Measurements from ENCODE around the gene EVX2. TPM values are rescaled to one million over a fixed set of nuclear protein-coding genes. Genes with fewer than 3 reads are reported as not detected.

The EVX2 gene
- polyA plus RNA-seq, 1 experiment = not detected

DNA sequence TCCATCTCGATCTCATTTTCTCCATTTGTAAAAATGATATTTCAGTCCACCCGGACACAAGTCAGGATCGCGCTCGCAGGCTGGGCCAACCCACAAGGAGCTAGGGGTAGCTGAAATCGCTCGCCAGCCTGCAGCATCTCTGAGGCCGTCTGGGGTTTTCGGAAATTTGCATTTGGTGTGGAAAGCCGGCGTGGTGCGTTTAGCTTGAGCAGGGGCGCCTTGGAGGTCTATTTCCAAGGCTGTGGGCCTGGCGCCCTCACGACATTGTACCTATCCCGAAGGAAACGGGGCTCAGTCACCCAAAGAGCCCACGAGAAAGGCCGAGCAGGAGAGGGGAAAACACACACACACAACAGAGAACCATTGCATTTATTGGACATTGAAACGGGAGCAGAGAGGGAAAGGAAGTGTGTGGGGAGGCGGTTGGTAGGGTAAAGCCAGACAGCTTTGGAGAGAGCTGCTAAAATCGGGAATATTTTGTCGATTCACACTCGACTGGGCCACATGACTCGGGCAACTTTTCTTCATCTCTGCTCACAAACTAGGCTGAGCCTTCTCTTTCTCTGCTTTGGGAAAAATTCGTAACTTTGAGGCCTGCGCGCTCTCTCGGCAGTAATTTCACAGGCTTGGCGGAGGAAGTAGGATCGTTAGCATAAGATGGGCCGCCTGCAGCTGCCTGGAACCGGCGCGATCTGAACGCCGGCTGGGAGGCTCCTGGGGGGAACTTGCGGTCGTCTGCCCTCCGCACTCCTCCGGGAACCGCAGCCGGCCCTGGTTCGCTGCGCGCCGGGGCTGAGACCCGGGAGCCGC is 44.6 kb upstream of the EVX2 start:
- DNase-seq (ENCODE audit: low read depth, low spot score) = no peak
- ChIA-PET CTCF (interaction anchor here (0.6 to 6.3 kb wide), 16 partner anchors 10 to 1033 kb away, joined by 3 to 184 read pairs (median 14); no protein-coding TSS in a partner anchor), POLR2A (no interaction called here)
- H3K27me3 ChIP-seq (ENCODE audit: control insufficient read depth, insufficient read depth, low read length) = peaks cover 88% of the 10 kb centered on the region
- H3K27ac ChIP-seq (ENCODE audit: low read depth, low read length) = no peak overlapping the region
- peaks cover 4% of the 10 kb centered on the region; the same call in 1 of the 2 replicates for H3K9me3 ChIP-seq (ENCODE audit: control insufficient read depth, insufficient read depth, low read length)
- H3K4me3 ChIP-seq (ENCODE audit: low read depth, low read length) = no peak overlapping the region
- TF ChIP-seq CTCF (IDR thresholded peaks at IDR 0.05; ENCODE audit: low read depth, low read length) = no peak

GRCh38 chr2:176127774-176128072 is 44.0 kb upstream of the EVX2 start:
- Histone ChIP-seq H3K9me3 (ENCODE audit: control insufficient read depth, insufficient read depth, low read length) (peaks cover 4% of the 10 kb centered on the region; the same call in 1 of the 2 replicates), H3K4me3 (ENCODE audit: low read depth, low read length) (no peak overlapping the region), H3K27me3 (ENCODE audit: control insufficient read depth, insufficient read depth, low read length) (peaks cover 85% of the 10 kb centered on the region), H3K27ac (ENCODE audit: low read depth, low read length) (no peak overlapping the region)
- no peak for DNase-seq (ENCODE audit: low read depth, low spot score)
- ChIA-PET CTCF (interaction anchor here (0.6 to 6.3 kb wide), 33 partner anchors 11 to 1036 kb away, joined by 3 to 184 read pairs (median 7); partner anchors contain the start of gene MTX2), POLR2A (no interaction called here)
- no peak for TF ChIP-seq CTCF (IDR thresholded peaks at IDR 0.05; ENCODE audit: low read depth, low read length)

DNA sequence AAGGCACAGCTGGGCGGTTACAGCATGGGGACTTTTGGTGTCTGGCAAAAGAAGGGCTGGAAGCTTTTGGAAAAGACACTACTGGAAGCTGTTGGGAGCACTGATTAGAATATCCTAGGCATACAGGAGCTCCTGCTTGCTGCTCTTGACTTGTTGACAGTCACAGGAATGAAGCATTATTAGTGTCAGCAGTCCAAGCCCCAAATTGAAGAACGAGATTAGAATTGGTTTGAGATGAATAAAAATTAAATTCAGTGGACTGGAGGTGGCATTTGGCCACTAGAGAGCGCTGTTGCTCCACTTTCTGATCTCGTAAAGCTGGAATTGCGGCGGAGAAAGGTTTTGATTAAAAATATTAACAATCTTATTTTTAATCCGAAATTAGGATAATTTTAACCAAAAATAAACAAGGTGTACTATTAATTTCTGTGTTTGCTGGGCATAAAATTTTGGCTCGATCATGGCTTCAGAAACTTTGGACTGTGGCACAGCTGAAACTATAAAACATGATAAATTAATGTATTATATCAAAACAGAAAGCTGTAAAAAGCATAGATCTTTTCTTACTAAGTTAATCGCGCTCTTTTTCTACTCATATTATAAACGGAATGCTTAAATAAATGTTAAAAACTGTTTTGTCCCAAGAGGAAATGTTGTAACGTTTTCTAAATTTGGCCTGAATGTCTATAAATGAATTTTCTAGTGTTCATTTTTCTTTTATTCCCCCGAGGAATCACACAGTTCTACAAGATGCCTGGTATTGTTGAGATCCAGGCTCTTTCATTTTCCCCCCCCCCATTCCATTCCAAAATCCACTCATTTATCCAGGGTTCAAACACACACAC is 43.4 kb upstream of the EVX2 start:
- POLR2A ChIA-PET = interaction anchor here (0.7 to 0.8 kb wide), 2 partner anchors 511 to 1022 kb away, joined by 5 read pairs; no protein-coding TSS in a partner anchor
- CTCF ChIA-PET = interaction anchor here (0.6 to 6.3 kb wide), 57 partner anchors 11 to 1036 kb away, joined by 3 to 184 read pairs (median 4); partner anchors contain the start of genes HOXD10 and MTX2
- peak; percentile 83 for TF ChIP-seq CTCF (IDR thresholded peaks at IDR 0.05; ENCODE audit: low read depth, low read length)
- Histone ChIP-seq H3K4me3 (ENCODE audit: low read depth, low read length) (no peak overlapping the region), H3K27ac (ENCODE audit: low read depth, low read length) (no peak overlapping the region), H3K27me3 (ENCODE audit: control insufficient read depth, insufficient read depth, low read length) (peaks cover 84% of the 10 kb centered on the region), H3K9me3 (ENCODE audit: control insufficient read depth, insufficient read depth, low read length) (peaks cover 4% of the 10 kb centered on the region; the same call in 1 of the 2 replicates)
- peak; percentile 29 for DNase-seq (ENCODE audit: low read depth, low spot score)

GRCh38 chr2:176125772-176126054 is 42.0 kb upstream of the EVX2 start:
- POLR2A ChIA-PET = interaction anchor here (0.7 kb wide), 1 partner anchor 326 kb away, joined by 10 read pairs; no protein-coding TSS in a partner anchor
- Histone ChIP-seq H3K9me3 (ENCODE audit: control insufficient read depth, insufficient read depth, low read length) (peaks cover 10% of the 10 kb centered on the region; the same call in 1 of the 2 replicates), H3K27me3 (ENCODE audit: control insufficient read depth, insufficient read depth, low read length) (peaks cover 84% of the 10 kb centered on the region), H3K4me3 (ENCODE audit: low read depth, low read length) (no peak overlapping the region), H3K27ac (ENCODE audit: low read depth, low read length) (no peak overlapping the region)
- TF ChIP-seq CTCF (IDR thresholded peaks at IDR 0.05; ENCODE audit: low read depth, low read length) = no peak
- CTCF ChIA-PET = interaction anchor here (0.6 to 6.3 kb wide), 6 partner anchors 329 to 1023 kb away, joined by 8 to 184 read pairs (median 63); no protein-coding TSS in a partner anchor
- DNase-seq (ENCODE audit: low read depth, low spot score) = no peak
